H9 (cell line): ENCODE measurements around the gene TMEM208. TPM values are rescaled to one million over a fixed set of nuclear protein-coding genes. Genes with fewer than 3 reads are reported as not detected.

Experiments
- DNase-seq: peaks from one replicate; pipeline ENCODE4 v3.0.0-alpha.2; 2017
- H2AFZ ChIP-seq: one replicate; pipeline ENCODE4 v1.6.1; 2013; ENCODE audit warnings: mild to moderate bottlenecking, low read length, control low read depth, moderate library complexity
- H2AK5ac ChIP-seq: 2 replicates; pipeline ENCODE4 v1.6.1; 2013; ENCODE audit warnings: low read length, control low read depth, mixed read lengths; ENCODE audit not compliant: insufficient read length
- H2BK120ac ChIP-seq: one replicate; pipeline ENCODE4 v1.6.1; 2013; ENCODE audit warnings: low read depth, mild to moderate bottlenecking, low read length, control low read depth, inconsistent platforms; ENCODE audit not compliant: poor library complexity, severe bottlenecking
- H2BK12ac ChIP-seq: 2 replicates; pipeline ENCODE4 v1.6.1; 2013; ENCODE audit warnings: low read length, control low read depth, mixed read lengths, low read depth; ENCODE audit not compliant: insufficient read length
- H2BK15ac ChIP-seq: 2 replicates; pipeline ENCODE4 v1.6.1; 2013; ENCODE audit warnings: low read depth, low read length, control low read depth
- H2BK20ac ChIP-seq: one replicate; pipeline ENCODE4 v1.6.1; 2013; ENCODE audit warnings: low read depth, mild to moderate bottlenecking, low read length, control low read depth, inconsistent platforms; ENCODE audit not compliant: poor library complexity, severe bottlenecking
- H2BK5ac ChIP-seq: 2 replicates; pipeline ENCODE4 v1.6.1; 2013; ENCODE audit warnings: low read length, control low read depth, mixed read lengths; ENCODE audit not compliant: insufficient read length
- H3K14ac ChIP-seq: 2 replicates; pipeline ENCODE4 v1.6.1; 2013; ENCODE audit warnings: low read length, control low read depth; ENCODE audit not compliant: insufficient read depth
- H3K18ac ChIP-seq: 2 replicates; pipeline ENCODE4 v1.6.1; 2013; ENCODE audit warnings: low read depth, mild to moderate bottlenecking, mixed read lengths, low read length, control low read depth; ENCODE audit not compliant: insufficient read length
- H3K23ac ChIP-seq: 2 replicates; pipeline ENCODE4 v1.6.1; 2013; ENCODE audit warnings: low read length, control low read depth, mixed read lengths, low read depth; ENCODE audit not compliant: insufficient read length
- H3K23me2 ChIP-seq: 2 replicates; pipeline ENCODE4 v1.6.1; 2013; ENCODE audit warnings: low read depth, mild to moderate bottlenecking, mixed read lengths, low read length, control low read depth; ENCODE audit not compliant: insufficient read length, poor library complexity, severe bottlenecking
- H3K27ac ChIP-seq: 2 replicates; pipeline ENCODE4 v1.5.1; 2013; ENCODE audit warnings: low read length, control low read depth, mixed read lengths, low read depth; ENCODE audit not compliant: insufficient read length
- H3K27me3 ChIP-seq: 2 replicates; pipeline ENCODE4 v1.6.1; 2013; ENCODE audit warnings: low read length, control low read depth, inconsistent platforms; ENCODE audit not compliant: insufficient read depth
- H3K4ac ChIP-seq: 2 replicates; pipeline ENCODE4 v1.6.1; 2013; ENCODE audit warnings: low read depth, mild to moderate bottlenecking, control low read depth, inconsistent platforms, low read length, moderate library complexity
- H3K4me1 ChIP-seq: 2 replicates; pipeline ENCODE4 v1.6.1; 2013; ENCODE audit warnings: low read length, control low read depth, inconsistent platforms; ENCODE audit not compliant: insufficient read depth
- H3K4me2 ChIP-seq: 2 replicates; pipeline ENCODE4 v1.6.1; 2013; ENCODE audit warnings: low read length, control low read depth, mixed read lengths; ENCODE audit not compliant: insufficient read length, insufficient read depth
- H3K56ac ChIP-seq: 2 replicates; pipeline ENCODE4 v1.6.1; 2013; ENCODE audit warnings: low read depth, mild to moderate bottlenecking, mixed read lengths, low read length, control low read depth; ENCODE audit not compliant: insufficient read length
- H3K79me1 ChIP-seq: 2 replicates; pipeline ENCODE4 v1.6.1; 2013; ENCODE audit warnings: low read depth, mild to moderate bottlenecking, moderate library complexity, low read length, control low read depth, inconsistent platforms; ENCODE audit not compliant: insufficient read depth, poor library complexity, severe bottlenecking
- H3K79me2 ChIP-seq: 2 replicates; pipeline ENCODE4 v1.6.1; 2013; ENCODE audit warnings: low read length, control low read depth, inconsistent platforms; ENCODE audit not compliant: insufficient read depth
- H3K9ac ChIP-seq: 2 replicates; pipeline ENCODE4 v1.6.1; 2013; ENCODE audit warnings: low read length, control low read depth, mixed read lengths; ENCODE audit not compliant: insufficient read length; ENCODE audit errors: extremely low read depth
- H3K9me3 ChIP-seq: one replicate; pipeline ENCODE4 v1.6.1; 2013; ENCODE audit warnings: low read depth, low read length, inconsistent platforms; ENCODE audit not compliant: control insufficient read depth
- H3T11ph ChIP-seq: one replicate; pipeline ENCODE4 v1.6.1; 2013; ENCODE audit warnings: mild to moderate bottlenecking, low read length, control low read depth, inconsistent platforms
- H4K20me1 ChIP-seq: one replicate; pipeline ENCODE4 v1.6.1; 2013; ENCODE audit not compliant: control insufficient read depth, insufficient read length, insufficient read depth
- H4K5ac ChIP-seq: 2 replicates; pipeline ENCODE4 v1.6.1; 2013; ENCODE audit warnings: low read depth, mild to moderate bottlenecking, mixed read lengths, low read length, control low read depth; ENCODE audit not compliant: insufficient read length
- H4K8ac ChIP-seq: replicated peaks from 2 replicates; pipeline ENCODE4 v1.6.1; 2013; ENCODE audit warnings: low read length, control low read depth, mixed read lengths, low read depth; ENCODE audit not compliant: insufficient read length
- H4K91ac ChIP-seq: 2 replicates; pipeline ENCODE4 v1.6.1; 2013; ENCODE audit warnings: low read depth, mild to moderate bottlenecking, moderate library complexity, mixed read lengths, low read length, control low read depth; ENCODE audit not compliant: insufficient read length
- H3K27ac Mint-ChIP-seq, 3 experiments: 2 replicates in 2 of 3; 3 replicates in 1 of 3; pipeline ENCODE4 v1.8.0; 2020 to 2021; ENCODE audit warnings: mixed read lengths in 3 of 3, mild to moderate bottlenecking in 1 of 3, moderate library complexity in 1 of 3
- H3K27me3 Mint-ChIP-seq: 2 replicates; pipeline ENCODE4 v1.8.0; 2021; ENCODE audit warnings: low read depth, mild to moderate bottlenecking, moderate library complexity, mixed read lengths
- H3K36me3 Mint-ChIP-seq, 3 experiments: 2 replicates in 2 of 3; 3 replicates in 1 of 3; pipeline ENCODE4 v1.8.0; 2020 to 2021; ENCODE audit warnings: low read depth in 3 of 3, mixed read lengths in 3 of 3; ENCODE audit not compliant: insufficient read depth in 1 of 3
- H3K4me1 Mint-ChIP-seq, 2 experiments: 2 replicates each; pipeline ENCODE4 v1.8.0; 2020; ENCODE audit warnings: mixed read lengths in 2 of 2
- H3K4me3 Mint-ChIP-seq, 2 experiments: 2 replicates in 1 of 2; 3 replicates in 1 of 2; pipeline ENCODE4 v1.8.0; 2020 to 2021; ENCODE audit warnings: mild to moderate bottlenecking in 2 of 2, mixed read lengths in 2 of 2, moderate library complexity in 1 of 2
- H3K9me3 Mint-ChIP-seq, 2 experiments: 2 replicates in 1 of 2; 3 replicates in 1 of 2; pipeline ENCODE4 v1.8.0; 2020; ENCODE audit warnings: mild to moderate bottlenecking in 2 of 2, mixed read lengths in 2 of 2, moderate library complexity in 1 of 2
- WGBS: extraction: QIAGEN DNeasy Blood & Tissue Kit; methylation state at CpG from one replicate; pipeline ENCODE4 v1.1.7; 2013; ENCODE audit warnings: missing lambda C conversion rate, low lambda C conversion rate, mixed read lengths; ENCODE audit not compliant: insufficient read length; ENCODE audit errors: extremely low coverage; 5-methylcytosine and 5-hydroxymethylcytosine counted together
- total RNA-seq: library from RNA; stranded (reverse); gene quantifications from 2 replicates; pipeline ENCODE4 v1.2.1, GENCODE V29; 2021
- TF ChIP-seq, protein P1 (sequence below): fragments of 200-600 bp; sonication (generic); conservative IDR thresholded peaks from 3 replicates; pipeline ENCODE4 v1.8.0; 2021; ENCODE audit warnings: antibody characterized with exemption, mild to moderate bottlenecking

The TMEM208 gene
- total RNA-seq, 1 experiment from 2014 or later = 42.6 TPM

DNA sequence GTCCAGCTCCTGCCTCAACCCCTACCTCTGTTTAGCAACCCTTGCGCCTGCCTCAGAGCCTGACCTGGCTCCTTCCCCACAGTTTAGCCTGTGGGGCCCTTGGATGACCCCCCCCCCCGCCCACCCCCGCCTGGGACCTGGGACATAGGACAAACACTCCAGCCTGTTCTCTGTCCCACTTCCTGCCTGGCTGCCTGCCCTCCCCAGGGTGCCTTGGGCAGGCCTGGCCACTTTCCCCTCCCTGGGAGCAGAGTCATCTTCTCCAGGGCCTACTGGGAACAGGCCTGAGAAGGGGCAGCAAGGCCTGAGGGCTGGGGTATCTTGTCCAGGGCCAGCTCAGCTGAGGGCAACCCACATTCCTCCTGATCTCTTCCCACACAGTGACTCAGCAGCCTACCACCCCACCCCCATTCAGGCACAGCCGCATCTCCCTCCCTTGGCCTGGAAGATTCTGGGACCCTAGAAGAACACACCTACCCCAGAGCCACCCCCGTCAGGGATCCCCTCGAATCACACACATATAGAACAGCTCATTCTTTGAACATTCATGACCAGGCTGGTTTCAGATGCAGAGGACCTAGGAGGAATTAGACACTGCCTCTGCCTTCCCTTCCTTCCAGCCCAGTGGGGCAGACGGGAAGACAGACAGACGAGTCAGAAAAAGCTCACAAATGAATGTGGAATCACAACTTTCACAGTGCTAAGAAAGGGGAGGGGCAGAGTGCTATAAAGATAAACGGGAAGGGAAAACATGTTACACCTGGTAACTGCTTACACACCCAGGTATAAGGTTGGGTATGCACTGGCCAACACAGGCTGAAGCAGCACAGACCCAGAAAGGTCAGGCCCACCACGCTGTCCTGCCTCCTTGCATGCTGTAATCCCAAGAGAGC, 14.3 kb downstream of the TMEM208 start:
- Histone ChIP-seq H3K23ac (no peak overlapping the region), H3K23me2 (peaks cover 5% of the 10 kb centered on the region), H4K5ac (no peak overlapping the region), H3K9ac (no peak overlapping the region), H2AFZ (no peak overlapping the region), H3K79me2 (no peaks in the 10 kb centered on the region; the same call in 1 of the 2 replicates), H2BK12ac (no peak overlapping the region), H3K56ac (no peak overlapping the region), H3K79me1 (peaks cover 4% of the 10 kb centered on the region), H2BK120ac (no peak overlapping the region), H3K4me1 (peaks cover 11% of the 10 kb centered on the region; the same call in 1 of the 2 replicates), H2BK5ac (peak overlapping the region; percentile 44), H3T11ph (no peak overlapping the region), H3K27me3 (no peaks in the 10 kb centered on the region), H3K18ac (peak overlapping the region; percentile 46), H2AK5ac (no peak overlapping the region), H3K27ac (peak overlapping the region; percentile 30), H2BK15ac (no peak overlapping the region), H3K14ac (no peak overlapping the region; the same call in none of the 2 replicates), H4K91ac (no peak overlapping the region), H3K9me3 (no peaks in the 10 kb centered on the region), H4K8ac (no peak overlapping the region), H4K20me1 (peaks cover 3% of the 10 kb centered on the region), H3K4me2 (no peak overlapping the region), H3K4ac (no peak overlapping the region; the same call in 1 of the 2 replicates), H2BK20ac (no peak overlapping the region)
- no peaks in the 10 kb centered on the region; the same call in 1 of the 2 replicates for H3K27me3 Mint-ChIP-seq
- peaks cover 10 to 36% (median 22%) of the 10 kb centered on the region in 3 experiments for H3K36me3 Mint-ChIP-seq
- no peaks in the 10 kb centered on the region for H3K9me3 Mint-ChIP-seq
- TF ChIP-seq, protein P1, sequence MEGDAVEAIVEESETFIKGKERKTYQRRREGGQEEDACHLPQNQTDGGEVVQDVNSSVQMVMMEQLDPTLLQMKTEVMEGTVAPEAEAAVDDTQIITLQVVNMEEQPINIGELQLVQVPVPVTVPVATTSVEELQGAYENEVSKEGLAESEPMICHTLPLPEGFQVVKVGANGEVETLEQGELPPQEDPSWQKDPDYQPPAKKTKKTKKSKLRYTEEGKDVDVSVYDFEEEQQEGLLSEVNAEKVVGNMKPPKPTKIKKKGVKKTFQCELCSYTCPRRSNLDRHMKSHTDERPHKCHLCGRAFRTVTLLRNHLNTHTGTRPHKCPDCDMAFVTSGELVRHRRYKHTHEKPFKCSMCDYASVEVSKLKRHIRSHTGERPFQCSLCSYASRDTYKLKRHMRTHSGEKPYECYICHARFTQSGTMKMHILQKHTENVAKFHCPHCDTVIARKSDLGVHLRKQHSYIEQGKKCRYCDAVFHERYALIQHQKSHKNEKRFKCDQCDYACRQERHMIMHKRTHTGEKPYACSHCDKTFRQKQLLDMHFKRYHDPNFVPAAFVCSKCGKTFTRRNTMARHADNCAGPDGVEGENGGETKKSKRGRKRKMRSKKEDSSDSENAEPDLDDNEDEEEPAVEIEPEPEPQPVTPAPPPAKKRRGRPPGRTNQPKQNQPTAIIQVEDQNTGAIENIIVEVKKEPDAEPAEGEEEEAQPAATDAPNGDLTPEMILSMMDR = no peak
- peak; percentile 42 for DNase-seq
- peaks cover 28 to 31% of the 10 kb centered on the region in 2 experiments for H3K4me1 Mint-ChIP-seq
- H3K4me3 Mint-ChIP-seq = peak overlapping the region in 1 of 2 experiments; percentile 63; a peak in 1 of 5 replicates
- no CpG with 5 or more reads among the region's 10 CpGs for WGBS
- H3K27ac Mint-ChIP-seq = peak overlapping the region; percentile 62 to 97 (median 87); a peak in 6 of 7 replicates
